Measurements from ENCODE around the gene STARD7. TPM values are rescaled to one million over a fixed set of nuclear protein-coding genes. Genes with fewer than 3 reads are reported as not detected.

Gene STARD7
- total RNA-seq, 2 donors from 2014 or later: 202 to 225 TPM

- peak overlapping the region; percentile 94 for H3K4me3 Mint-ChIP-seq
- no peaks in the 10 kb centered on the region for H3K9me3 Mint-ChIP-seq
- peaks cover 8 to 24% of the 10 kb centered on the region in 2 donors for H3K36me3 Mint-ChIP-seq (ENCODE audit: insufficient read depth in 2 of 2)
- ATAC-seq (replicated peaks in 1 of 2) (no peak), DNase-seq (no peak)
- no peaks in the 10 kb centered on the region for H3K27me3 Mint-ChIP-seq (ENCODE audit: low read depth)
- peak overlapping the region; percentile 96 for H3K27ac Mint-ChIP-seq
- H3K4me1 Mint-ChIP-seq (ENCODE audit: low read depth): peaks cover 80% of the 10 kb centered on the region
Measured at GRCh38 chr2:96203130-96204028, 5.2 kb downstream of the STARD7 start.

GRCh38 chr2:96202152-96202854 lies 6.3 kb downstream of the STARD7 start:
- no peak for ATAC-seq (replicated peaks in 1 of 2)
- Mint-ChIP-seq H3K4me1 (ENCODE audit: low read depth) (peaks cover 90% of the 10 kb centered on the region), H3K9me3 (no peaks in the 10 kb centered on the region), H3K4me3 (peak overlapping the region; percentile 29 to 69), H3K27me3 (ENCODE audit: low read depth) (no peaks in the 10 kb centered on the region), H3K36me3 (ENCODE audit: insufficient read depth in 2 of 2) (peaks cover 6 to 24% of the 10 kb centered on the region in 2 donors), H3K27ac (peak overlapping the region; percentile 96)
- no peak for DNase-seq

- H3K4me1 Mint-ChIP-seq (ENCODE audit: low read depth): peaks cover 84% of the 10 kb centered on the region
Measured at GRCh38 chr2:96201338-96201737, 7.3 kb downstream of the STARD7 start.

GRCh38 chr2:96198921-96199320 lies 9.7 kb downstream of the STARD7 start:
- no peaks in the 10 kb centered on the region for H3K9me3 Mint-ChIP-seq
- no peak for ATAC-seq (replicated peaks in 1 of 2)
- peaks cover 6 to 19% of the 10 kb centered on the region in 2 donors for H3K36me3 Mint-ChIP-seq (ENCODE audit: insufficient read depth in 2 of 2)
- no peak for DNase-seq
- no peak overlapping the region for H3K4me3 Mint-ChIP-seq
- peaks cover 70% of the 10 kb centered on the region for H3K4me1 Mint-ChIP-seq (ENCODE audit: low read depth)
- H3K27ac Mint-ChIP-seq: peak overlapping the region; percentile 95
- H3K27me3 Mint-ChIP-seq (ENCODE audit: low read depth): no peaks in the 10 kb centered on the region

More at GRCh38 chr2:96201338-96201737, 7.3 kb downstream of the STARD7 start:
- Mint-ChIP-seq H3K9me3 (no peaks in the 10 kb centered on the region), H3K4me3 (no peak overlapping the region), H3K27ac (peak overlapping the region; percentile 50), H3K36me3 (ENCODE audit: insufficient read depth in 2 of 2) (peaks cover 6 to 25% of the 10 kb centered on the region in 2 donors), H3K27me3 (ENCODE audit: low read depth) (no peaks in the 10 kb centered on the region)
- ATAC-seq (replicated peaks in 1 of 2) (no peak), DNase-seq (no peak)

GRCh38 chr2:96197546-96198255 lies 10.9 kb downstream of the STARD7 start:
- Mint-ChIP-seq H3K4me3 (no peak overlapping the region), H3K27ac (peak overlapping the region; percentile 83), H3K27me3 (ENCODE audit: low read depth) (no peaks in the 10 kb centered on the region), H3K4me1 (ENCODE audit: low read depth) (peaks cover 57% of the 10 kb centered on the region), H3K9me3 (no peaks in the 10 kb centered on the region), H3K36me3 (ENCODE audit: insufficient read depth in 2 of 2) (peaks cover 10 to 25% of the 10 kb centered on the region in 2 donors)
- ATAC-seq (replicated peaks in 1 of 2): no peak
- DNase-seq: no peak

GRCh38 chr2:96195410-96196066 lies 13.1 kb downstream of the STARD7 start:
- no peaks in the 10 kb centered on the region for H3K27me3 Mint-ChIP-seq (ENCODE audit: low read depth)
- peaks cover 37% of the 10 kb centered on the region for H3K4me1 Mint-ChIP-seq (ENCODE audit: low read depth)
- ATAC-seq (replicated peaks in 1 of 2): no peak
- H3K4me3 Mint-ChIP-seq: no peak overlapping the region
- DNase-seq: no peak
- H3K27ac Mint-ChIP-seq: peak overlapping the region; percentile 9
- no peaks in the 10 kb centered on the region for H3K9me3 Mint-ChIP-seq
- H3K36me3 Mint-ChIP-seq (ENCODE audit: insufficient read depth in 2 of 2): peaks cover 15 to 34% of the 10 kb centered on the region in 2 donors

- Mint-ChIP-seq H3K4me1 (ENCODE audit: low read depth) (peaks cover 10% of the 10 kb centered on the region), H3K9me3 (no peaks in the 10 kb centered on the region), H3K27me3 (ENCODE audit: low read depth) (no peaks in the 10 kb centered on the region), H3K36me3 (ENCODE audit: insufficient read depth in 2 of 2) (peaks cover 17 to 33% of the 10 kb centered on the region in 2 donors), H3K4me3 (no peak overlapping the region), H3K27ac (no peak overlapping the region)
- DNase-seq (no peak), ATAC-seq (replicated peaks in 1 of 2) (no peak)
Measured at GRCh38 chr2:96191937-96192670, 16.5 kb downstream of the STARD7 start.

- no peak overlapping the region for H3K4me3 Mint-ChIP-seq
- ATAC-seq (replicated peaks in 1 of 2) (no peak), DNase-seq (no peak)
- no peaks in the 10 kb centered on the region for H3K9me3 Mint-ChIP-seq
- peaks cover 17 to 44% of the 10 kb centered on the region in 2 donors for H3K36me3 Mint-ChIP-seq (ENCODE audit: insufficient read depth in 2 of 2)
- H3K4me1 Mint-ChIP-seq (ENCODE audit: low read depth): no peaks in the 10 kb centered on the region
- no peaks in the 10 kb centered on the region for H3K27me3 Mint-ChIP-seq (ENCODE audit: low read depth)
- no peak overlapping the region for H3K27ac Mint-ChIP-seq
Measured at GRCh38 chr2:96188821-96189526, 19.7 kb downstream of the STARD7 start.

GRCh38 chr2:96186562-96186961 lies 22.1 kb downstream of the STARD7 start:
- Mint-ChIP-seq H3K27ac (no peak overlapping the region), H3K4me3 (no peak overlapping the region), H3K27me3 (ENCODE audit: low read depth) (no peaks in the 10 kb centered on the region), H3K9me3 (no peaks in the 10 kb centered on the region), H3K4me1 (ENCODE audit: low read depth) (peaks cover 5% of the 10 kb centered on the region), H3K36me3 (ENCODE audit: insufficient read depth in 2 of 2) (peaks cover 9 to 29% of the 10 kb centered on the region in 2 donors)
- no peak for DNase-seq
- no peak for ATAC-seq (replicated peaks in 1 of 2)

GRCh38 chr2:96185516-96185915 lies 23.1 kb downstream of the STARD7 start:
- peaks cover 5% of the 10 kb centered on the region for H3K4me1 Mint-ChIP-seq (ENCODE audit: low read depth)

GRCh38 chr2:96184989-96185388 lies 23.6 kb downstream of the STARD7 start:
- Mint-ChIP-seq H3K27ac (peak overlapping the region; percentile 30), H3K4me1 (ENCODE audit: low read depth) (peaks cover 5% of the 10 kb centered on the region), H3K27me3 (ENCODE audit: low read depth) (no peaks in the 10 kb centered on the region), H3K36me3 (ENCODE audit: insufficient read depth in 2 of 2) (peaks cover 6 to 23% of the 10 kb centered on the region in 2 donors), H3K9me3 (no peaks in the 10 kb centered on the region), H3K4me3 (no peak overlapping the region)
- no peak for ATAC-seq (replicated peaks in 1 of 2)
- DNase-seq: no peak

More at GRCh38 chr2:96185516-96185915, 23.1 kb downstream of the STARD7 start:
- Mint-ChIP-seq H3K36me3 (ENCODE audit: insufficient read depth in 2 of 2) (peaks cover 6 to 23% of the 10 kb centered on the region in 2 donors), H3K4me3 (no peak overlapping the region), H3K9me3 (no peaks in the 10 kb centered on the region), H3K27ac (no peak overlapping the region), H3K27me3 (ENCODE audit: low read depth) (no peaks in the 10 kb centered on the region)
- ATAC-seq (replicated peaks in 1 of 2): no peak
- DNase-seq: no peak

Data from activated T-cell treated with anti-CD3 and anti-CD28 coated beads, Interleukin-2, amount 50 U/mL, for 72 hours (primary cell).